Measurements from ENCODE around the gene HRH3.

HRH3 gene

GRCh38 chr20:62201173-62202082 is 18.6 kb downstream of the HRH3 start:
- H3K9me3 Mint-ChIP-seq = no peaks in the 10 kb centered on the region
- peaks cover 47% of the 10 kb centered on the region for H3K36me3 Mint-ChIP-seq (ENCODE audit: low read depth)
- H3K4me1 Mint-ChIP-seq = peaks cover 14% of the 10 kb centered on the region
- no peak for DNase-seq
- no peak overlapping the region for H3K27ac Mint-ChIP-seq
- TF ChIP-seq CTCF (IDR thresholded peaks at IDR 0.05) = no peak
- H3K27me3 Mint-ChIP-seq (ENCODE audit: low read depth, poor library complexity) = peaks cover 3% of the 10 kb centered on the region
- H3K4me3 Mint-ChIP-seq = no peak overlapping the region

GRCh38 chr20:62200491-62201172 is 19.4 kb downstream of the HRH3 start:
- peaks cover 14% of the 10 kb centered on the region for H3K4me1 Mint-ChIP-seq
- no peak for TF ChIP-seq CTCF (IDR thresholded peaks at IDR 0.05)
- H3K27me3 Mint-ChIP-seq (ENCODE audit: low read depth, poor library complexity) = peaks cover 3% of the 10 kb centered on the region
- H3K9me3 Mint-ChIP-seq = no peaks in the 10 kb centered on the region
- no peak for DNase-seq
- no peak overlapping the region for H3K4me3 Mint-ChIP-seq
- peaks cover 49% of the 10 kb centered on the region for H3K36me3 Mint-ChIP-seq (ENCODE audit: low read depth)
- no peak overlapping the region for H3K27ac Mint-ChIP-seq

- no peak overlapping the region for H3K27ac Mint-ChIP-seq
- no peak for TF ChIP-seq CTCF (IDR thresholded peaks at IDR 0.05)
- peaks cover 14% of the 10 kb centered on the region for H3K4me1 Mint-ChIP-seq
- DNase-seq = no peak
- no peaks in the 10 kb centered on the region for H3K27me3 Mint-ChIP-seq (ENCODE audit: low read depth, poor library complexity)
- H3K9me3 Mint-ChIP-seq = no peaks in the 10 kb centered on the region
- peaks cover 54% of the 10 kb centered on the region for H3K36me3 Mint-ChIP-seq (ENCODE audit: low read depth)
- H3K4me3 Mint-ChIP-seq = no peak overlapping the region
Observed at GRCh38 chr20:62198931-62199330, 21.1 kb downstream of the HRH3 start.

- no peak for DNase-seq
- Mint-ChIP-seq H3K4me1 (peaks cover 11% of the 10 kb centered on the region), H3K27ac (no peak overlapping the region), H3K27me3 (ENCODE audit: low read depth, poor library complexity) (no peaks in the 10 kb centered on the region), H3K36me3 (ENCODE audit: low read depth) (peaks cover 53% of the 10 kb centered on the region), H3K9me3 (no peaks in the 10 kb centered on the region), H3K4me3 (no peak overlapping the region)
- TF ChIP-seq CTCF (IDR thresholded peaks at IDR 0.05) = no peak
Observed at GRCh38 chr20:62198496-62198895, 21.6 kb downstream of the HRH3 start.

- H3K36me3 Mint-ChIP-seq (ENCODE audit: low read depth) = peaks cover 48% of the 10 kb centered on the region
- TF ChIP-seq CTCF (IDR thresholded peaks at IDR 0.05) = no peak
- H3K27ac Mint-ChIP-seq = no peak overlapping the region
- no peaks in the 10 kb centered on the region for H3K9me3 Mint-ChIP-seq
- peaks cover 8% of the 10 kb centered on the region for H3K4me1 Mint-ChIP-seq
- DNase-seq = no peak
- H3K4me3 Mint-ChIP-seq = no peak overlapping the region
- H3K27me3 Mint-ChIP-seq (ENCODE audit: low read depth, poor library complexity) = no peaks in the 10 kb centered on the region
Observed at GRCh38 chr20:62197801-62198200, 22.3 kb downstream of the HRH3 start.
